Measurements from ENCODE around the gene TSPAN18.

The TSPAN18 gene

DNA sequence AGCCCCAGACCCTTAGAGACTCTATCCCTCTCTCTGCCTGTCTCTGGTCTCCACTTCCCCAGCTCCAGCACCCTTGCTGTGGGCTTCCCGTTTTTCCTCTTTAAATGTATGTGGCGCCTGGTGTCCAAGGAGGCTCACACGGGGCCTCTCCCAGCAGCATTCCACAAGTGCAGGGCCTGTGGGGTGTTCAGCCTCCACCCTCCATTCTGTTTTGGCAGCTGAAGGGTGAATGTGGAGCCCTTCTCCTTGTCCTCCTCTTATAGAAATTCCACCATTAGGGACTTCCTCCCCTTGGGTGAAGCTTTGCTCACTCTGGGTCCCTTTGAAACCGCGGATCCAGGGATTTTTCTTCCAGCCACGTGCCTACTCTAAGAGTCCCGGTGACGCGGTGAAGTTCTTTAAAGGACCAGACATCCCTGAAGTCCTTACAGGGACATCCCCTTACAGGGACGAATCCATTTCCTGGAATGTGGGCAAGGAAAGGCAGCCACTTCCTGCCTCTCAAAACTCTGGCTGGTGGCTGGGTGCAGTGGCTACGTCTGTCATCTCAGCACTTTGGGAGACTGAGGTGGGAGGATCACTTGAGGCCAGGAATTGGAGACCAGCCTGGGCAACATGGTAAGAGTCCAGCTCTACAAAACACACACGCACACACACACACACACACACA is 1.6 kb upstream of the TSPAN18 start:
- no peak for DNase-seq (ENCODE audit: extremely low read depth, insufficient read length)
- Histone ChIP-seq H3K27me3 (replicated peaks; ENCODE audit: control insufficient read depth, insufficient read depth, low read length) (no peaks in the 10 kb centered on the region; the same call in 1 of the 2 replicates), H3K4me3 (replicated peaks; ENCODE audit: low read depth, low read length) (no peak overlapping the region), H3K36me3 (ENCODE audit: control insufficient read depth, insufficient read depth, low read length) (no peaks in the 10 kb centered on the region)
- TF ChIP-seq, protein P1, sequence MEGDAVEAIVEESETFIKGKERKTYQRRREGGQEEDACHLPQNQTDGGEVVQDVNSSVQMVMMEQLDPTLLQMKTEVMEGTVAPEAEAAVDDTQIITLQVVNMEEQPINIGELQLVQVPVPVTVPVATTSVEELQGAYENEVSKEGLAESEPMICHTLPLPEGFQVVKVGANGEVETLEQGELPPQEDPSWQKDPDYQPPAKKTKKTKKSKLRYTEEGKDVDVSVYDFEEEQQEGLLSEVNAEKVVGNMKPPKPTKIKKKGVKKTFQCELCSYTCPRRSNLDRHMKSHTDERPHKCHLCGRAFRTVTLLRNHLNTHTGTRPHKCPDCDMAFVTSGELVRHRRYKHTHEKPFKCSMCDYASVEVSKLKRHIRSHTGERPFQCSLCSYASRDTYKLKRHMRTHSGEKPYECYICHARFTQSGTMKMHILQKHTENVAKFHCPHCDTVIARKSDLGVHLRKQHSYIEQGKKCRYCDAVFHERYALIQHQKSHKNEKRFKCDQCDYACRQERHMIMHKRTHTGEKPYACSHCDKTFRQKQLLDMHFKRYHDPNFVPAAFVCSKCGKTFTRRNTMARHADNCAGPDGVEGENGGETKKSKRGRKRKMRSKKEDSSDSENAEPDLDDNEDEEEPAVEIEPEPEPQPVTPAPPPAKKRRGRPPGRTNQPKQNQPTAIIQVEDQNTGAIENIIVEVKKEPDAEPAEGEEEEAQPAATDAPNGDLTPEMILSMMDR (IDR thresholded peaks at IDR 0.05; ENCODE audit: insufficient read depth, low read length, poor library complexity, severe bottlenecking) = no peak

DNA sequence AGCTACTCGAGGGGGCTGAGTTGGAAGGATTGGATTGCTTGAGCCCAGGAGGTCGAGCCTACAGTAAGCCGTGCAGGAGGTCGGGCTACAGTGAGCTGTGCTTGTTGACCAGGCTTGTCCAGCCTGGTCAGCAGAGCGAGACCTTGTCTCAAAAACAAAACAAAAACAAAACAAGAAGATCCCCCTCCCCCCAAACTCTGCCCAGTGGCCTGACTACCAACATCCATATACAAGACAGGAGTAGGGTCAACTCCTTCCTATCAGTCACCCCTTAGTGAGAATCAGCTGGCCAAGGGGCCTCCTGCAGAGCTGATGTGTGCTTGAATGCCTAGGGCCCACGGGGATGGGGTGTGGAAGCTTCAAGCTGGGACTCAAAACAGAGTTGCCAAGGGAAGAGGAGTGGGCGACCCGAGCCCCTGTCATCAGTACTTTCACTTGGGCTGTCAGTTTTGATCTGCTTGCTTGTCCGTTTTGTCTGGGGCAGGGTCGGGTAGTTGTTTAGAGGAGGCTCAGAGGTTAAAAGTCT is 942 bp upstream of the TSPAN18 start:
- TF ChIP-seq, protein P1 (IDR thresholded peaks at IDR 0.05; ENCODE audit: insufficient read depth, low read length, poor library complexity, severe bottlenecking) = no peak
- no peaks in the 10 kb centered on the region for H3K36me3 ChIP-seq (ENCODE audit: control insufficient read depth, insufficient read depth, low read length)
- H3K4me3 ChIP-seq (replicated peaks; ENCODE audit: low read depth, low read length) = no peak overlapping the region
- DNase-seq (ENCODE audit: extremely low read depth, insufficient read length) = no peak
- H3K27me3 ChIP-seq (replicated peaks; ENCODE audit: control insufficient read depth, insufficient read depth, low read length) = no peaks in the 10 kb centered on the region; the same call in 1 of the 2 replicates

GRCh38 chr11:44727114-44727372 is 281 bp downstream of the TSPAN18 start:
- Histone ChIP-seq H3K4me3 (replicated peaks; ENCODE audit: low read depth, low read length) (peak overlapping the region; percentile 59), H3K36me3 (ENCODE audit: control insufficient read depth, insufficient read depth, low read length) (no peaks in the 10 kb centered on the region), H3K27me3 (replicated peaks; ENCODE audit: control insufficient read depth, insufficient read depth, low read length) (no peaks in the 10 kb centered on the region; the same call in 1 of the 2 replicates)
- DNase-seq (ENCODE audit: extremely low read depth, insufficient read length) = no peak
- TF ChIP-seq, protein P1 (IDR thresholded peaks at IDR 0.05; ENCODE audit: insufficient read depth, low read length, poor library complexity, severe bottlenecking) = no peak

DNA sequence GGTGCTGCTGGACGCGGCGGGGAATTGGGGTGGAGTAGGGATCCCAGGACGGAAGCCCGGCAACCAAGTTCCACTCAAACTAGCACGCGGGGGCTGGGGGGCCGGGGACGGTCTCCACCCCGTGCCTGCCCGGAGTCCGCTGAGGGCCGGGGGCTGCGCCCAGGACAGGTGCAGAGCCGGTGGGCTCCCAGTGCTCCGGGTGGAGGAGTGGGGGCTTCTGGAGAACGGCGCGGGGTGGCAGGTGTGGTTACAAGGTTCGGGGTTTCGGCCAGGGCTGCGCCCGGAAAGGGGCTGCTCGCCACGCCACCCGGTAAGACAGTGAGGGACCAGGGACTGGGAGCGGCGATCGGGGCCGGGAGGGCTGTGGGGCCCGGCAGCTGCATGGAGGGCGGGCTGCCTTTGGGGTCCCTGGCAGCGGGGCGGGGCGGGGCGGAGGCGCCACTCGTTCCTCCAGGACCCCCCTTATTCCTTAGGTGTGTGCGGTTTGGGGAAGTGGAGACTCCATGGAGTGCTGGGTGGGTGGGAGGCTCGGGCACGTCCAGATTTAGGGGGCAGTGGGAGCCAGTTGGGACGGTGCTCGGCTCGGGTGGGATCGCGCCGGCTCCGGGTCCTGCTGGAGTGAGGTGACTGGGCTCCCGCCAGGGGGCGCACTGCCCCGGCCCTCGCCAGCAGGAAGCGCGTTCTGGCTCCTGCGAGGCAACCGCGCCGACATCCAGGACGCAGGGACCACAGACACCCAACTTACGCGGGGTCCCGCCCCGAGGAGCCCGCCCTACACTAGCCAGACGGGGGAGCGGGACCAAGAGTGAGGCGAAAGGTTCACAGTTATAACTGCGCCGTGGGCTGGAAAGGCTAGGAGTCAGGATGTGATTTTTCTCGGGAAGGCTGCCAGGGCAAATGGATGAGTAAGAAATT is 868 bp downstream of the TSPAN18 start:
- Histone ChIP-seq H3K27me3 (replicated peaks; ENCODE audit: control insufficient read depth, insufficient read depth, low read length) (no peaks in the 10 kb centered on the region; the same call in 1 of the 2 replicates), H3K4me3 (replicated peaks; ENCODE audit: low read depth, low read length) (peak overlapping the region; percentile 59), H3K36me3 (ENCODE audit: control insufficient read depth, insufficient read depth, low read length) (no peaks in the 10 kb centered on the region)
- peak; percentile 76 for DNase-seq (ENCODE audit: extremely low read depth, insufficient read length)
- TF ChIP-seq, protein P1 (IDR thresholded peaks at IDR 0.05; ENCODE audit: insufficient read depth, low read length, poor library complexity, severe bottlenecking) = peak; percentile 95

- Histone ChIP-seq H3K4me3 (replicated peaks; ENCODE audit: low read depth, low read length) (no peak overlapping the region), H3K27me3 (replicated peaks; ENCODE audit: control insufficient read depth, insufficient read depth, low read length) (no peaks in the 10 kb centered on the region; the same call in none of the 2 replicates)
- DNase-seq (ENCODE audit: extremely low read depth, insufficient read length) = no peak
These were observed 1.7 kb downstream of the TSPAN18 start for GRCh38 chr11:44728491-44728910.

More at GRCh38 chr11:44728491-44728910, 1.7 kb downstream of the TSPAN18 start:
- no peaks in the 10 kb centered on the region for H3K36me3 ChIP-seq (ENCODE audit: control insufficient read depth, insufficient read depth, low read length)
- TF ChIP-seq, protein P1 (IDR thresholded peaks at IDR 0.05; ENCODE audit: insufficient read depth, low read length, poor library complexity, severe bottlenecking) = no peak

All from GM06990 (cell line).